WTC11 (cell line): Measurements from ENCODE around the gene TNS3.

Experiments
- ESRRA ChIP-seq: sonication (generic); formaldehyde crosslinking; IDR thresholded peaks from 2 replicates; pipeline ENCODE4 v1.8.1; 2022; ENCODE audit warnings: mild to moderate bottlenecking, missing genetic modification reagents, borderline replicate concordance
- FOXJ3 ChIP-seq: sonication (generic); formaldehyde crosslinking; IDR thresholded peaks from 2 replicates; pipeline ENCODE4 v1.9.0; 2021; ENCODE audit warnings: missing genetic modification reagents, mild to moderate bottlenecking, borderline replicate concordance
- ZNF138 ChIP-seq: sonication (generic); formaldehyde crosslinking; conservative IDR thresholded peaks from 2 replicates; pipeline ENCODE4 v1.8.1; 2022; ENCODE audit warnings: mild to moderate bottlenecking, moderate library complexity, missing genetic modification reagents

GRCh38 chr7:47390914-47391313 lies 191.0 kb downstream of the TNS3 start:
- TF ChIP-seq ZNF138 (CRISPR knock-in tag) (no peak), FOXJ3 (no peak), ESRRA (CRISPR knock-in tag) (no peak)
